Measurements from ENCODE around the gene SLC35F3. TPM values are rescaled to one million over a fixed set of nuclear protein-coding genes. Genes with fewer than 3 reads are reported as not detected.

SLC35F3 gene
- total and polyA plus RNA-seq, 2 donors from 2014 or later, result 0.41 to 0.66 TPM

- FAIRE-seq, result no peak
- Histone ChIP-seq H3K9ac (ENCODE audit: low read length in 3 of 3) (no peak overlapping the region), H3K9me3 (ENCODE audit: control insufficient read depth in 2 of 3, insufficient read depth in 1 of 3, low read length in 3 of 3) (no peaks in the 10 kb centered on the region), H3K4me1 (ENCODE audit: control insufficient read depth in 2 of 3, insufficient read depth in 2 of 3, low read depth in 1 of 3, low read length in 3 of 3) (no peaks in the 10 kb centered on the region), H3K36me3 (ENCODE audit: control insufficient read depth in 2 of 3, insufficient read depth in 3 of 3, low read length in 3 of 3) (no peaks in the 10 kb centered on the region), H3K27me3 (ENCODE audit: control insufficient read depth, insufficient read depth, low read length) (no peaks in the 10 kb centered on the region), H3K27ac (ENCODE audit: low read depth in 2 of 2, low read length in 2 of 2) (no peak overlapping the region), H3K4me3 (ENCODE audit: low read length in 3 of 3) (no peak overlapping the region)
- intact Hi-C loops (cut with DNase I), result no loop called here
- TF ChIP-seq CTCF (IDR thresholded peaks at IDR 0.05; ENCODE audit: borderline replicate concordance, extremely low read depth, insufficient read depth), result no peak
- no peak for DNase-seq
Observed at GRCh38 chr1:234144901-234145300, 240.4 kb downstream of the SLC35F3 start.

GRCh38 chr1:234148350-234148749 is 243.9 kb downstream of the SLC35F3 start:
- Histone ChIP-seq H3K9ac (ENCODE audit: low read length in 3 of 3) (no peak overlapping the region), H3K9me3 (ENCODE audit: control insufficient read depth in 2 of 3, insufficient read depth in 1 of 3, low read length in 3 of 3) (no peaks in the 10 kb centered on the region), H3K27me3 (ENCODE audit: control insufficient read depth, insufficient read depth, low read length) (no peaks in the 10 kb centered on the region), H3K36me3 (ENCODE audit: control insufficient read depth in 2 of 3, insufficient read depth in 3 of 3, low read length in 3 of 3) (no peaks in the 10 kb centered on the region), H3K4me1 (ENCODE audit: control insufficient read depth in 2 of 3, insufficient read depth in 2 of 3, low read depth in 1 of 3, low read length in 3 of 3) (no peaks in the 10 kb centered on the region), H3K4me3 (ENCODE audit: low read length in 3 of 3) (no peak overlapping the region), H3K27ac (ENCODE audit: low read depth in 2 of 2, low read length in 2 of 2) (no peak overlapping the region)
- DNase-seq (no peak), FAIRE-seq (no peak)
- intact Hi-C loops (cut with DNase I), result no loop called here
- TF ChIP-seq CTCF (IDR thresholded peaks at IDR 0.05; ENCODE audit: borderline replicate concordance, extremely low read depth, insufficient read depth), result no peak

GRCh38 chr1:234148816-234149215 is 244.3 kb downstream of the SLC35F3 start:
- H3K27me3 ChIP-seq (ENCODE audit: control insufficient read depth, insufficient read depth, low read length), result no peaks in the 10 kb centered on the region
- no peaks in the 10 kb centered on the region for H3K36me3 ChIP-seq (ENCODE audit: control insufficient read depth in 2 of 3, insufficient read depth in 3 of 3, low read length in 3 of 3)
- no peak for DNase-seq
- no peaks in the 10 kb centered on the region for H3K9me3 ChIP-seq (ENCODE audit: control insufficient read depth in 2 of 3, insufficient read depth in 1 of 3, low read length in 3 of 3)
- no peaks in the 10 kb centered on the region for H3K4me1 ChIP-seq (ENCODE audit: control insufficient read depth in 2 of 3, insufficient read depth in 2 of 3, low read depth in 1 of 3, low read length in 3 of 3)
- no peak for FAIRE-seq
- intact Hi-C loops (cut with DNase I), result no loop called here
- no peak overlapping the region for H3K27ac ChIP-seq (ENCODE audit: low read depth in 2 of 2, low read length in 2 of 2)
- H3K9ac ChIP-seq (ENCODE audit: low read length in 3 of 3), result no peak overlapping the region
- H3K4me3 ChIP-seq (ENCODE audit: low read length in 3 of 3), result no peak overlapping the region
- no peak for TF ChIP-seq CTCF (IDR thresholded peaks at IDR 0.05; ENCODE audit: borderline replicate concordance, extremely low read depth, insufficient read depth)

GRCh38 chr1:234149217-234149616 is 244.7 kb downstream of the SLC35F3 start:
- H3K9ac ChIP-seq (ENCODE audit: low read length in 3 of 3), result no peak overlapping the region
- no peak for FAIRE-seq
- H3K9me3 ChIP-seq (ENCODE audit: control insufficient read depth in 2 of 3, insufficient read depth in 1 of 3, low read length in 3 of 3), result no peaks in the 10 kb centered on the region
- intact Hi-C loops (cut with DNase I), result no loop called here
- no peak overlapping the region for H3K27ac ChIP-seq (ENCODE audit: low read depth in 2 of 2, low read length in 2 of 2)
- DNase-seq, result no peak
- TF ChIP-seq CTCF (IDR thresholded peaks at IDR 0.05; ENCODE audit: borderline replicate concordance, extremely low read depth, insufficient read depth), result no peak
- H3K4me3 ChIP-seq (ENCODE audit: low read length in 3 of 3), result no peak overlapping the region
- no peaks in the 10 kb centered on the region for H3K4me1 ChIP-seq (ENCODE audit: control insufficient read depth in 2 of 3, insufficient read depth in 2 of 3, low read depth in 1 of 3, low read length in 3 of 3)
- H3K36me3 ChIP-seq (ENCODE audit: control insufficient read depth in 2 of 3, insufficient read depth in 3 of 3, low read length in 3 of 3), result no peaks in the 10 kb centered on the region
- no peaks in the 10 kb centered on the region for H3K27me3 ChIP-seq (ENCODE audit: control insufficient read depth, insufficient read depth, low read length)

Data from kidney (tissue), 14 donors.